Endodermal cell (in vitro differentiated cells): Measurements from ENCODE around the gene BNIP3. TPM values are rescaled to one million over a fixed set of nuclear protein-coding genes. Genes with fewer than 3 reads are reported as not detected.
"Not testable (repeated sequence)": the region's sequence is repeated elsewhere in the genome, so short reads cannot be mapped to it uniquely, and the experiment has no call there.

Experiments
- DNase-seq: peaks from one replicate; pipeline ENCODE4 v3.0.0-alpha.2; 2017
- H3K27ac ChIP-seq: 2 replicates; pipeline ENCODE4 v1.5.1; 2013; ENCODE audit warnings: mild to moderate bottlenecking, low read depth, low read length, moderate library complexity
- H3K27me3 ChIP-seq: 2 replicates; pipeline ENCODE4 v1.6.1; 2013; ENCODE audit warnings: mild to moderate bottlenecking, low read length, moderate library complexity; ENCODE audit not compliant: insufficient read depth, control insufficient read depth, poor library complexity, severe bottlenecking
- H3K36me3 ChIP-seq: 2 replicates; pipeline ENCODE4 v1.7.0; 2013; ENCODE audit warnings: mild to moderate bottlenecking, low read length, moderate library complexity; ENCODE audit not compliant: control insufficient read depth, insufficient read depth
- H3K4me1 ChIP-seq: one replicate; pipeline ENCODE4 v1.7.0; 2013; ENCODE audit warnings: low read length; ENCODE audit not compliant: control insufficient read depth, insufficient read depth
- H3K4me3 ChIP-seq: 2 replicates; pipeline ENCODE4 v1.5.1; 2013; ENCODE audit warnings: mild to moderate bottlenecking, low read length, moderate library complexity
- H3K9ac ChIP-seq: 2 replicates; pipeline ENCODE4 v1.6.1; 2013; ENCODE audit warnings: mild to moderate bottlenecking, low read length, moderate library complexity; ENCODE audit not compliant: poor library complexity, severe bottlenecking; ENCODE audit errors: extremely low read depth
- H3K9me3 ChIP-seq: 2 replicates; pipeline ENCODE4 v1.6.1; 2013; ENCODE audit warnings: mild to moderate bottlenecking, low read length, moderate library complexity; ENCODE audit not compliant: control insufficient read depth
- H3K27ac Mint-ChIP-seq: 2 replicates; pipeline ENCODE4 v1.8.0; 2020; ENCODE audit warnings: mixed read lengths
- H3K27me3 Mint-ChIP-seq: 2 replicates; pipeline ENCODE4 v1.8.0; 2021; ENCODE audit warnings: mild to moderate bottlenecking, mixed read lengths; ENCODE audit not compliant: insufficient read depth
- H3K36me3 Mint-ChIP-seq: 2 replicates; pipeline ENCODE4 v1.8.0; 2020; ENCODE audit warnings: low read depth, mixed read lengths
- H3K4me1 Mint-ChIP-seq: 2 replicates; pipeline ENCODE4 v1.8.0; 2020; ENCODE audit warnings: mixed read lengths
- H3K4me3 Mint-ChIP-seq: 2 replicates; pipeline ENCODE4 v1.8.0; 2020; ENCODE audit warnings: mild to moderate bottlenecking, moderate library complexity, mixed read lengths
- H3K9me3 Mint-ChIP-seq: 2 replicates; pipeline ENCODE4 v1.8.0; 2020; ENCODE audit warnings: mild to moderate bottlenecking, mixed read lengths
- WGBS, 2 experiments: methylation state at CpG; one replicate each; pipeline versions ENCODE4 v1.1.5 to v1.1.7; 2013; ENCODE audit warnings: missing lambda C conversion rate in 2 of 2, mixed read lengths in 1 of 2; ENCODE audit not compliant: insufficient coverage in 1 of 2, insufficient read length in 1 of 2; 5-methylcytosine and 5-hydroxymethylcytosine counted together
- total RNA-seq, 2 donors: library from RNA; stranded (reverse); fragmentation: NEBNext Ultra II Directional in 1 of 2; extraction: Animal tissue kit (Norgen Biotek cat#: 25700) in 1 of 2; gene quantifications; 2 replicates in 1 of 2; 3 replicates in 1 of 2; pipeline ENCODE4 v1.2.1, GENCODE V29; 2021
- TF ChIP-seq, protein P1 (sequence below): fragments of 200-600 bp; sonication (generic); conservative IDR thresholded peaks from 2 replicates; pipeline ENCODE4 v1.5.0; 2021; ENCODE audit warnings: antibody characterized with exemption, mild to moderate bottlenecking

Gene BNIP3
- total RNA-seq, 2 donors from 2014 or later, result 93.5 to 108 TPM

DNA sequence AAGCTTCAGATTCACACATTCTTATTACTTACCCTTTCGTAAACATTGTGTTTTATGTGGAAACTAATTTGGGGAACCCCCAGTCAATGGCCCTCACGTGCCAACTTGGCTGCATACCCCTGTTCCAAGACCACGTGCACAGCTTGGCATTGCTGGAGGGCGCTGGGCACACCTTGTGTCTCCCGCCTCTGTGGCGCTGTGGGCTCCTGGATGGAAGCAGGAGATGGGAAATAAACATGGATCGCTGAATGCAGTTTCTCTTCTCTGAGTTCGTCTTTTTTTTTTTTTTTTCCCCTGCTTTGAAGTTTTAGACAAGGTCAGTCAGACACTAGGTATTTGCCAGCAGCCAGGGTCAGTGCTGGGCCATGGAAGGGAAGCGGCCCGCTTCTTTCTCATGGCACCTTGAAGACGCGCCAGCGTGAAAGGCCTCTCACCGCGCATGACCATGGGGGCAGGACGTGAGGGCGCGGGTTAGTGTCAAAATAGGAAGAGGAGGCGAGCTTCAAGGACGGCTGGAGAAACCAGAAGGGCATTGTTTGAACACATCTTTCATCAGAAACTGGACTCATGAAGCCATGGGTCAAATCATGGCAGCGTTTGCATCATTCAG, 27.3 kb downstream of the BNIP3 start:
- WGBS, 2 experiments, result 97% methylated on average over 19 to 21 of the region's 21 CpGs
- H3K27ac Mint-ChIP-seq, result no peak overlapping the region
- no peak for DNase-seq
- H3K27me3 Mint-ChIP-seq, result no peaks in the 10 kb centered on the region
- Histone ChIP-seq H3K4me1 (no peaks in the 10 kb centered on the region), H3K36me3 (peaks cover 78% of the 10 kb centered on the region), H3K4me3 (no peak overlapping the region), H3K27me3 (no peaks in the 10 kb centered on the region), H3K9ac (no peak overlapping the region), H3K9me3 (no peaks in the 10 kb centered on the region), H3K27ac (no peak overlapping the region)
- TF ChIP-seq, protein P1, sequence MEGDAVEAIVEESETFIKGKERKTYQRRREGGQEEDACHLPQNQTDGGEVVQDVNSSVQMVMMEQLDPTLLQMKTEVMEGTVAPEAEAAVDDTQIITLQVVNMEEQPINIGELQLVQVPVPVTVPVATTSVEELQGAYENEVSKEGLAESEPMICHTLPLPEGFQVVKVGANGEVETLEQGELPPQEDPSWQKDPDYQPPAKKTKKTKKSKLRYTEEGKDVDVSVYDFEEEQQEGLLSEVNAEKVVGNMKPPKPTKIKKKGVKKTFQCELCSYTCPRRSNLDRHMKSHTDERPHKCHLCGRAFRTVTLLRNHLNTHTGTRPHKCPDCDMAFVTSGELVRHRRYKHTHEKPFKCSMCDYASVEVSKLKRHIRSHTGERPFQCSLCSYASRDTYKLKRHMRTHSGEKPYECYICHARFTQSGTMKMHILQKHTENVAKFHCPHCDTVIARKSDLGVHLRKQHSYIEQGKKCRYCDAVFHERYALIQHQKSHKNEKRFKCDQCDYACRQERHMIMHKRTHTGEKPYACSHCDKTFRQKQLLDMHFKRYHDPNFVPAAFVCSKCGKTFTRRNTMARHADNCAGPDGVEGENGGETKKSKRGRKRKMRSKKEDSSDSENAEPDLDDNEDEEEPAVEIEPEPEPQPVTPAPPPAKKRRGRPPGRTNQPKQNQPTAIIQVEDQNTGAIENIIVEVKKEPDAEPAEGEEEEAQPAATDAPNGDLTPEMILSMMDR, result no peak
- H3K36me3 Mint-ChIP-seq, result peaks cover 70% of the 10 kb centered on the region
- no peak overlapping the region for H3K4me3 Mint-ChIP-seq
- H3K9me3 Mint-ChIP-seq, result peaks cover 10% of the 10 kb centered on the region
- no peaks in the 10 kb centered on the region for H3K4me1 Mint-ChIP-seq

DNA sequence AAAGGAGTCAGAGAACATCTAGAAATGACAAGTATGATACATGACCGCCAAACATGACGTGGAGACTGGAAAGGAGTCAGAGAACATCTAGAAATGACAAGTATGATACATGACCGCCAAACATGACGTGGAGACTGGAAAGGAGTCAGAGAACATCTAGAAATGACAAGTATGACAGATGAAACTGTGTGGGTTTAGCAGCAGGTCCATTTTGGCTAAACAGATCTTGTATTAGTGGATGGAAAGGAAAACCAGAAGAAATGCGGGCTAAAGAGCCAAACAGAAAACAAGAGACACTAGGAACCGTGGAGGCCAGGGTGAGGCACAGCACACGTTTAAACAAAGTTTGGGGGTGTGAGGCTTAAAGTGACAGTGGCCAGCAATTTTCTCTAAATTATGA, 31.8 kb downstream of the BNIP3 start:
- H3K4me1 Mint-ChIP-seq, H3K4me1 ChIP-seq, H3K4me3 Mint-ChIP-seq, H3K9me3 ChIP-seq, H3K9me3 Mint-ChIP-seq, H3K27ac ChIP-seq, DNase-seq, H3K27me3 ChIP-seq, H3K4me3 ChIP-seq, H3K27ac Mint-ChIP-seq, H3K27me3 Mint-ChIP-seq, H3K9ac ChIP-seq: not testable (repeated sequence)
- peaks cover 80% of the 10 kb centered on the region for H3K36me3 ChIP-seq
- 95 to 97% methylated on average over 5 of the region's 7 CpGs for WGBS, 2 experiments
- peaks cover 73% of the 10 kb centered on the region for H3K36me3 Mint-ChIP-seq

DNA sequence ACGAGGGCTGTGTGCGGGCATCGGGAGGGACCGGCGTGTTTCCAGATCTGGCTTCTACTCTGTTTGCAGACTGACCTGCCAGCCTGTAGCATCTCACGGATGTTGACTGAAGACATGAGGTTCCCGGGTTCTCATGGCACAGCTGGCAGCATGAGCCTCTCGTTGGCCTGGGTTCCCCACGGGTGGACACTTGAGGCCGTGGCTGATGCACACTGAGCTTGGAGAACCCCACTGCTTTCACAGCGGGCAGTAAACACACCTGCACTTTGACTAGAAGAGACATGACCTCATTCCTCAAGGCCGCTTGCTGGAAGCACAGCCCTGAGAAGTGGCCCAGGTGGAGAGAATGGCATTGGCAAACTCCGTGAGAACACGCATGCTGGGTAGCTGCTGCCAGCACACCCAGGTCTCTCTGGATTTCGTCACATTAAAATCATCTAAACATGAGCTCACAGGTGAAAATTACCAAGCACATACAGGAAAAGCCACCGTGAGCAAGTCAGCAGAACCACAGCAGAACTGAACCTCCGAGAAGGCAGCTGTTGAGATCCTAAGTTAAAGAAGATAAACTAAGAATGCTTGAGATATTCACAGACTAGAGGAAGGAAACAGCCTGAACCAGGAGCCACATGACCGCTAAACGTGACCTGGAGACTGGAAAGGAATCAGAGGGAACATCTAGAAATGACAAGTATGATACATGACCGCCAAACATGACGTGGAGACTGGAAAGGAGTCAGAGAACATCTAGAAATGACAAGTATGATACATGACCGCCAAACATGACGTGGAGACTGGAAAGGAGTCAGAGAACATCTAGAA, 32.5 kb downstream of the BNIP3 start:
- Histone ChIP-seq H3K36me3 (peaks cover 80% of the 10 kb centered on the region), H3K4me3 (no peak overlapping the region), H3K4me1 (no peaks in the 10 kb centered on the region), H3K27me3 (no peaks in the 10 kb centered on the region), H3K9ac (no peak overlapping the region), H3K9me3 (no peaks in the 10 kb centered on the region), H3K27ac (no peak overlapping the region)
- TF ChIP-seq, protein P1, result no peak
- Mint-ChIP-seq H3K27ac (no peak overlapping the region), H3K9me3 (no peaks in the 10 kb centered on the region), H3K4me1 (no peaks in the 10 kb centered on the region), H3K4me3 (no peak overlapping the region), H3K36me3 (peaks cover 72% of the 10 kb centered on the region), H3K27me3 (no peaks in the 10 kb centered on the region)
- WGBS, 2 experiments, result 94 to 97% methylated on average over 12 to 19 of the region's 23 CpGs
- peak; percentile 33 for DNase-seq
